Breast epithelium (tissue), 3 donors: ENCODE measurements around the gene ZBTB24.

Source experiments
- CTCF ChIP-seq, 3 donors: fragments of 450-650 bp; IDR thresholded peaks; one replicate each; pipeline ENCODE4 v1.5.1; 2016 to 2017; ENCODE audit warnings: antibody characterized with exemption in 3 of 3, mild to moderate bottlenecking in 3 of 3, moderate library complexity in 3 of 3
- POLR2A ChIP-seq: fragments of 450-650 bp; IDR thresholded peaks from one replicate; pipeline ENCODE4 v1.6.1; 2016; ENCODE audit warnings: antibody characterized with exemption, mild to moderate bottlenecking, moderate library complexity

GRCh38 chr6:109514946-109515345 lies 31.9 kb upstream of the ZBTB24 start:
- TF ChIP-seq POLR2A, result no peak
- no peak for TF ChIP-seq CTCF (IDR thresholded peaks at IDR 0.05)
